ENCODE results near the gene SLCO2A1.

SLCO2A1 gene

GRCh38 chr3:133944181-133944580, 85.5 kb downstream of the SLCO2A1 start:
- Histone ChIP-seq H4K20me1 (ENCODE audit: insufficient read depth, low read length) (no peaks in the 10 kb centered on the region), H3K9me3 (replicated peaks; ENCODE audit: insufficient read depth, low read length) (no peaks in the 10 kb centered on the region), H3K9me2 (replicated peaks; ENCODE audit: insufficient read depth, low read length) (no peaks in the 10 kb centered on the region), H3K4me3 (ENCODE audit: low read length) (no peak overlapping the region), H3F3A (ENCODE audit: insufficient read depth, low read length) (no peaks in the 10 kb centered on the region; the same call in 1 of the 2 replicates), H3K4me1 (ENCODE audit: low read length) (peaks cover 12% of the 10 kb centered on the region), H3K27me3 (replicated peaks; ENCODE audit: insufficient read depth, low read length) (no peaks in the 10 kb centered on the region), H3K9ac (ENCODE audit: low read length) (no peak overlapping the region), H3K79me2 (ENCODE audit: low read length) (no peaks in the 10 kb centered on the region), H3K4me2 (ENCODE audit: low read depth, low read length) (no peak overlapping the region), H2AFZ (ENCODE audit: low read length) (no peak overlapping the region), H3K27ac (ENCODE audit: low read length) (no peak overlapping the region), H3K36me3 (replicated peaks; ENCODE audit: insufficient read depth, low read length) (no peaks in the 10 kb centered on the region)
- TF ChIP-seq CTCF (IDR thresholded peaks at IDR 0.05; ENCODE audit: low read length) (no peak), EZH2phosphoT487 (IDR thresholded peaks at IDR 0.05; ENCODE audit: low read length) (no peak), EZH2 (optimal IDR thresholded peaks at IDR 0.05; ENCODE audit: low read depth, low read length) (no peak)
- no peak for DNase-seq

GRCh38 chr3:133943639-133944141, 86.0 kb downstream of the SLCO2A1 start:
- H3K27me3 ChIP-seq (replicated peaks; ENCODE audit: insufficient read depth, low read length): no peaks in the 10 kb centered on the region
- H3F3A ChIP-seq (ENCODE audit: insufficient read depth, low read length): no peaks in the 10 kb centered on the region; the same call in 1 of the 2 replicates
- no peaks in the 10 kb centered on the region for H3K9me3 ChIP-seq (replicated peaks; ENCODE audit: insufficient read depth, low read length)
- H3K9ac ChIP-seq (ENCODE audit: low read length): no peak overlapping the region
- no peak for DNase-seq
- peaks cover 12% of the 10 kb centered on the region for H3K4me1 ChIP-seq (ENCODE audit: low read length)
- TF ChIP-seq EZH2 (optimal IDR thresholded peaks at IDR 0.05; ENCODE audit: low read depth, low read length) (no peak), EZH2phosphoT487 (IDR thresholded peaks at IDR 0.05; ENCODE audit: low read length) (no peak), CTCF (IDR thresholded peaks at IDR 0.05; ENCODE audit: low read length) (no peak)
- H3K4me3 ChIP-seq (ENCODE audit: low read length): no peak overlapping the region
- H4K20me1 ChIP-seq (ENCODE audit: insufficient read depth, low read length): no peaks in the 10 kb centered on the region
- no peak overlapping the region for H2AFZ ChIP-seq (ENCODE audit: low read length)
- no peak overlapping the region for H3K27ac ChIP-seq (ENCODE audit: low read length)
- no peaks in the 10 kb centered on the region for H3K36me3 ChIP-seq (replicated peaks; ENCODE audit: insufficient read depth, low read length)
- H3K4me2 ChIP-seq (ENCODE audit: low read depth, low read length): no peak overlapping the region
- no peaks in the 10 kb centered on the region for H3K79me2 ChIP-seq (ENCODE audit: low read length)
- no peaks in the 10 kb centered on the region for H3K9me2 ChIP-seq (replicated peaks; ENCODE audit: insufficient read depth, low read length)

- Histone ChIP-seq H3F3A (ENCODE audit: insufficient read depth, low read length) (no peaks in the 10 kb centered on the region; the same call in 1 of the 2 replicates), H2AFZ (ENCODE audit: low read length) (no peak overlapping the region), H4K20me1 (ENCODE audit: insufficient read depth, low read length) (no peaks in the 10 kb centered on the region), H3K27me3 (replicated peaks; ENCODE audit: insufficient read depth, low read length) (no peaks in the 10 kb centered on the region), H3K4me3 (ENCODE audit: low read length) (no peak overlapping the region), H3K4me2 (ENCODE audit: low read depth, low read length) (no peak overlapping the region), H3K36me3 (replicated peaks; ENCODE audit: insufficient read depth, low read length) (no peaks in the 10 kb centered on the region), H3K27ac (ENCODE audit: low read length) (no peak overlapping the region), H3K79me2 (ENCODE audit: low read length) (no peaks in the 10 kb centered on the region), H3K9ac (ENCODE audit: low read length) (no peak overlapping the region), H3K4me1 (ENCODE audit: low read length) (peaks cover 12% of the 10 kb centered on the region), H3K9me2 (replicated peaks; ENCODE audit: insufficient read depth, low read length) (no peaks in the 10 kb centered on the region), H3K9me3 (replicated peaks; ENCODE audit: insufficient read depth, low read length) (no peaks in the 10 kb centered on the region)
- TF ChIP-seq CTCF (IDR thresholded peaks at IDR 0.05; ENCODE audit: low read length) (no peak), EZH2 (optimal IDR thresholded peaks at IDR 0.05; ENCODE audit: low read depth, low read length) (no peak), EZH2phosphoT487 (IDR thresholded peaks at IDR 0.05; ENCODE audit: low read length) (no peak)
- no peak for DNase-seq
Measured at GRCh38 chr3:133943031-133943535, 86.6 kb downstream of the SLCO2A1 start.

All from MM.1S (cell line).